HepG2 (cell line): ENCODE measurements around the gene YIPF4. TPM values are rescaled to one million over a fixed set of nuclear protein-coding genes. Genes with fewer than 3 reads are reported as not detected.

Experiments
- ASH2L ChIP-seq: fragments of 300-600, 200-600 bp; sonication (generic); IDR thresholded peaks from 2 replicates; pipeline ENCODE4 v1.7.0; 2017; ENCODE audit warnings: low read depth, mild to moderate bottlenecking, moderate library complexity, mixed read lengths, low read length; ENCODE audit not compliant: insufficient read length
- ATF7 ChIP-seq, 2 experiments: fragments of 450-650 bp in 1 of 2; sonication (generic) in 1 of 2; formaldehyde crosslinking in 1 of 2; IDR thresholded peaks; 2 replicates each; pipeline versions ENCODE4 v1.4.0 to v1.6.1; 2016 to 2020; ENCODE audit warnings: antibody characterized with exemption in 1 of 2, mild to moderate bottlenecking in 1 of 2, missing genetic modification reagents in 1 of 2
- CAMTA2 ChIP-seq: sonication (generic); formaldehyde crosslinking; IDR thresholded peaks from 2 replicates; pipeline ENCODE4 v1.4.0; 2020; ENCODE audit warnings: mild to moderate bottlenecking, missing genetic modification reagents, borderline replicate concordance
- CC2D1A ChIP-seq: sonication (generic); formaldehyde crosslinking; IDR thresholded peaks from 2 replicates; pipeline ENCODE4 v1.8.1; 2023; ENCODE audit warnings: mild to moderate bottlenecking, missing genetic modification reagents
- FOXK2 ChIP-seq: fragments of 450-650 bp; IDR thresholded peaks from 2 replicates; pipeline ENCODE4 v1.6.1; 2016
- LBX2 ChIP-seq: sonication (generic); formaldehyde crosslinking; IDR thresholded peaks from 2 replicates; pipeline ENCODE4 v1.5.0; 2020; ENCODE audit warnings: missing genetic modification reagents, mild to moderate bottlenecking, borderline replicate concordance
- MXD3 ChIP-seq: IDR thresholded peaks from 2 replicates; pipeline ENCODE4 v1.6.1; 2016; ENCODE audit warnings: mild to moderate bottlenecking, missing biosample characterization, missing genetic modification reagents
- NR3C1 ChIP-seq: sonication (generic); formaldehyde crosslinking; IDR thresholded peaks from 2 replicates; pipeline ENCODE4 v1.4.0; 2020; ENCODE audit warnings: missing genetic modification reagents
- SNAPC4 ChIP-seq: sonication (generic); formaldehyde crosslinking; IDR thresholded peaks from 2 replicates; pipeline ENCODE4 v1.4.0; 2020; ENCODE audit warnings: mild to moderate bottlenecking, missing genetic modification reagents
- SOX5 ChIP-seq: IDR thresholded peaks from 2 replicates; pipeline ENCODE4 v1.6.1; 2016; ENCODE audit warnings: borderline replicate concordance
- SRF ChIP-seq: IDR thresholded peaks from 2 replicates; pipeline ENCODE4 v1.6.1; 2011; ENCODE audit warnings: mild to moderate bottlenecking, low read depth, low read length, moderate library complexity
- TBL1XR1 ChIP-seq: fragments of 150-350 bp; IDR thresholded peaks from 2 replicates; pipeline ENCODE4 v1.6.1; 2014; ENCODE audit warnings: borderline replicate concordance, low read length; ENCODE audit not compliant: partially characterized antibody
- TEF ChIP-seq: sonication (generic); formaldehyde crosslinking; IDR thresholded peaks from 2 replicates; pipeline ENCODE4 v1.5.0; 2020; ENCODE audit warnings: missing genetic modification reagents
- ZBTB37 ChIP-seq: sonication (generic); formaldehyde crosslinking; IDR thresholded peaks from 2 replicates; pipeline ENCODE4 v1.4.0; 2020; ENCODE audit warnings: mild to moderate bottlenecking, missing genetic modification reagents
- ZFP91 ChIP-seq: sonication (generic); formaldehyde crosslinking; IDR thresholded peaks from 2 replicates; pipeline ENCODE4 v1.9.0; 2022; ENCODE audit warnings: missing genetic modification reagents, mild to moderate bottlenecking, borderline replicate concordance
- ZNF230 ChIP-seq: sonication (generic); formaldehyde crosslinking; IDR thresholded peaks from 2 replicates; pipeline ENCODE4 v1.4.0; 2020; ENCODE audit warnings: mild to moderate bottlenecking, missing genetic modification reagents
- ZNF343 ChIP-seq: sonication (generic); formaldehyde crosslinking; IDR thresholded peaks from 2 replicates; pipeline ENCODE4 v1.4.0; 2020; ENCODE audit warnings: mild to moderate bottlenecking, missing genetic modification reagents
- ZNF709 ChIP-seq: sonication (generic); formaldehyde crosslinking; IDR thresholded peaks from 2 replicates; pipeline ENCODE4 v1.5.0; 2020; ENCODE audit warnings: mild to moderate bottlenecking, missing genetic modification reagents
- ZNF761 ChIP-seq: sonication (generic); formaldehyde crosslinking; conservative IDR thresholded peaks from 2 replicates; pipeline ENCODE4 v1.4.0; 2020; ENCODE audit warnings: mild to moderate bottlenecking, missing genetic modification reagents
- polyA plus RNA-seq, 8 experiments: library from polyadenylated mRNA; depleted of rRNA in 3 of 8; stranded (reverse) in 7 of 8; unstranded in 1 of 8; fragments of >200 nt; fragmentation: Illumina TruSeq in 4 of 8; extraction: Trizol in 4 of 8; gene quantifications; 2 replicates each; pipeline versions ENCODE4 v1.2.1 to v1.2.3, GENCODE V29; 2011 to 2016; ENCODE audit warnings: low read depth in 4 of 8, missing spikeins in 1 of 8, mixed read lengths in 1 of 8; ENCODE audit not compliant: insufficient read depth in 1 of 8
- total RNA-seq, 5 experiments: library from RNA; depleted of rRNA; stranded (reverse); fragments of >200 nt; fragmentation: Illumina TruSeq; extraction: Trizol; gene quantifications; 2 replicates each; pipeline ENCODE4 v1.2.3, GENCODE V29; 2016; ENCODE audit warnings: low read depth in 1 of 5

Gene YIPF4
- total and polyA plus RNA-seq, 2 of the 13 experiments (the other 11 are each of a cell fraction or from before 2014, with no cell fraction given) = 19.0 to 43.9 TPM

- TF ChIP-seq TBL1XR1 (no peak), FOXK2 (no peak), ZFP91 (CRISPR knock-in tag) (peak; percentile 91), ZNF343 (CRISPR knock-in tag) (peak; percentile 26; the same call in 1 of the 2 replicates), ZNF709 (CRISPR knock-in tag) (peak; percentile 27), ZNF761 (peak; percentile 91), SRF (no peak), MXD3 (no peak; the same call in 1 of the 2 replicates), CAMTA2 (CRISPR knock-in tag) (no peak), NR3C1 (CRISPR knock-in tag) (0 out of 2 replicates have a peak, but pooled peaks have one; percentile 67), CC2D1A (CRISPR knock-in tag) (no peak), SOX5 (CRISPR knock-in tag) (no peak), TEF (CRISPR knock-in tag) (no peak), SNAPC4 (CRISPR knock-in tag) (no peak), ATF7 (IDR thresholded peaks at IDR 0.05) (no peak), ATF7 (CRISPR knock-in tag; IDR thresholded peaks at IDR 0.05) (peak; percentile 79; the same call in 1 of the 2 replicates), ZNF230 (CRISPR knock-in tag) (no peak; the same call in 1 of the 2 replicates), LBX2 (no peak; the same call in 1 of the 2 replicates), ZBTB37 (CRISPR knock-in tag) (0 out of 2 replicates have a peak, but pooled peaks have one; percentile 14), ASH2L (peak; percentile 87)
Observed at GRCh38 chr2:32357318-32358110, 79.8 kb downstream of the YIPF4 start (continued).
